ENCODE data around the gene CNOT2.

GRCh38 chr12:70236990-70237389 is 6.2 kb upstream of the CNOT2 start:
- TF ChIP-seq CTCF (IDR thresholded peaks at IDR 0.05) (no peak), POLR2A (IDR thresholded peaks at IDR 0.05) (no peak), EP300 (IDR thresholded peaks at IDR 0.05) (no peak)

All from upper lobe of left lung (tissue), 4 donors.